ENCODE results near the gene PIKFYVE.
"Not testable (repeated sequence)": the region's sequence is repeated elsewhere in the genome, so short reads cannot be mapped to it uniquely, and the experiment has no call there.

PIKFYVE gene

GRCh38 chr2:208304157-208304556 is 38.1 kb downstream of the PIKFYVE start:
- no peak for DNase-seq

GRCh38 chr2:208304695-208305094 is 38.6 kb downstream of the PIKFYVE start:
- no peak for DNase-seq

DNA sequence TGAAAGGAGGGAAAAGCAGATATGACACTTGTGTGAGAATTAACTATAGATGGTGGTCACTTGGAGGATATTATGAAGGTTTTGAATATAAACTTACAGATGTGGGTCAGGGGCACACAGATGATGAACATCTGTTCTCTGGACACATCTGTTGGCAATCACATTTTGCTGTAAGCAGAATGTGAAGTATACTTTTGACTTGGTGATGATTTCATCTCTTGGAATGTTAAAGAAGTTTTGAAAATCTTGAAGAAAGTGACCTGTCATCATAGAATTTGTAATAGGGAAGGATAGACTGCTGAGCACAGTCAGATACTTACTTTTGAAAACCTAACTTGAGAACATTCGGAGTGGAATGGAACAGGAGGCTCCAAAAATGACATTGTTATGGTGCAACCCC is 40.2 kb downstream of the PIKFYVE start:
- DNase-seq, result no peak

- no peak for DNase-seq
These were observed 45.3 kb downstream of the PIKFYVE start for GRCh38 chr2:208311321-208311720.

- no peak for DNase-seq
These were observed 45.9 kb downstream of the PIKFYVE start for GRCh38 chr2:208311954-208312353.

DNA sequence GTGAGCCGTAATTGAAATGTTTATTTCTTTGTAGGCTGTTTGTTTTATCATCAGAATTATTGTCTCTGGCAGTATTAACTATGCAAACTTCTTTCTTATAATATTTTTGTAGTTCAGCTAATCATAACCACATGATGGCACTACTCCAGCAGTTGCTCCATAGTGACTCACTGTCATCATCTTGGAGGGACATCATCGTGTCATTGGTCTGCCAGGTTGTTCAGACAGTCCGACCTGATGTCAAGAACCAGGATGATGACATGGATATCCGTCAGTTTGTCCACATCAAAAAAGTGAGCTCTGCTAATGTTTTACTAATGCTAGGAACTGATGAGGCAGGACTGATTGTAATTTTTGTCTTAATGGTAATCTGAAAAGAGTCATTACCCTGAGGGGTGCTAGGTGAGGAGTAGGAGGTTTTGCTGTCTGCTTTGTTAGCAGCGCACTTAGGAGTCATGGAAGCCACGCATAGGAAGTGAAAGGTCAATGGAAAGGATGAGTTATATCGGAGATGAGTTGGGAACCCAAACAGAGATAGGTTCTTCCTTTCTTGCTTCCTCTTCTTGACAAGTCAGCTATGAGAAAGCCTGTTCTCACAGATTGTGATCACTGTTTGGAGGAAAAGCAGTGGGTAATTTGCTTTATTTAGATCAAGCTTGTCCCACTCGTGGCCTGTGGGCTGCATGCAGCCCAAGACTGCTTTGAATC is 49.2 kb downstream of the PIKFYVE start:
- DNase-seq, result no peak

- no peak for DNase-seq
These were observed 52.1 kb downstream of the PIKFYVE start for GRCh38 chr2:208318127-208318526.

DNA sequence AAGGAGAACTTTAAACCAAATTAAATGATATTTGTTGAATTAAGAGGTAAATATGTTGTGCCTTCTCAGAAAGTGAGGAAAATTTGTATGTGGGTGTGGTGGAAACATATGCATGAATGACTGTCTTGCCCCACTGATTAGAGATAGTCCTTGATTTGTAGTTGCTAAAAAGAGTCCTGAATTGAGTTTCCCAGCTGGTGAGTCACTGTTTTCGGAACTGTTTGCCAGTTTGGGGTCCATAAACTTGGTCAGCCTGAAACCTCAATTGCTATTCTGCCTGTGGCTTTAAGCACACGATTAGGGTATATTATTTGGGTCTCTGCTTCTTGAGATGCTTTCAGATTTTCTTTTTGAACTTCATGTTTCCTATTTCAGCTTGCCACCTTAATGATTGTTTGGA is 53.3 kb downstream of the PIKFYVE start:
- no peak for DNase-seq

DNA sequence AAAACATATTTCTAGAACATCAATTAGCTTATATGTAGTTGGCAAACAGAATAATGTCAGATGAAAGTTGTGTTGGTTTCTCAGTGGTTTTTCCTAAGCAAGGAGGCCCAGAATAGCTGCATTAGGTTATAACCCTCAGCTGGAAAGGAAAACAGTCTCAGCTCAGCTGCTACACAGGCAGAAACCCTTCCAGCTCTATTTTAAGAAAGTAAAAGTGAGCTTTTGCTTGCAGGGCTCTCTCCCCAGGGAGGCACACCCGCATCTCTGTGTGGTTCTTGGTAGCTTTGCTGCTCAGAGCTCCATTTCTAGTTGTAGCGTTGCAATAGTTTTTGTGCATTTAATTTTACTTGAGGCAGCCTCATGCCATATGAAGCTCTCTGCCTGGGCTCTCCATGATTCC is 54.6 kb downstream of the PIKFYVE start:
- no peak for DNase-seq

- DNase-seq, result no peak
These were observed 60.0 kb downstream of the PIKFYVE start for GRCh38 chr2:208326016-208326415.

GRCh38 chr2:208329485-208329884 is 63.4 kb downstream of the PIKFYVE start:
- no peak for DNase-seq

- no peak for DNase-seq
These were observed 68.2 kb downstream of the PIKFYVE start for GRCh38 chr2:208334230-208334629.

GRCh38 chr2:208346756-208347155 is 80.7 kb downstream of the PIKFYVE start:
- no peak for DNase-seq

DNA sequence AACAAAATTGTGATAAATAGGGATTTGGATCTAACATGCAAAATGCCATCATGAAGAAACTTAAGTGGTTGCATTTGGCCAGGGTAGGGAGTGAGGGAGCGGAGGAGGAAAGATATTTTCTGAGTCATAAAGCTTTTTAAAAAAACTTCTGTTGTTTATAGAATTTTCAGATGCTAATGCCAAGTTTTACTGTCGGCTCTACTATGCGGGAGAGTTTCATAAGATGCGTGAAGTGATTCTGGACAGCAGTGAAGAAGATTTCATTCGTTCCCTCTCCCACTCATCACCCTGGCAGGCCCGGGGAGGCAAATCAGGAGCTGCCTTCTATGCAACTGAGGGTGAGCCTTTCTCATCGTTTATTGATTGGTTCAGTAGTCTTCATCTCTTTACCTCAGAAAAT is 84.6 kb downstream of the PIKFYVE start:
- no peak for DNase-seq

DNA sequence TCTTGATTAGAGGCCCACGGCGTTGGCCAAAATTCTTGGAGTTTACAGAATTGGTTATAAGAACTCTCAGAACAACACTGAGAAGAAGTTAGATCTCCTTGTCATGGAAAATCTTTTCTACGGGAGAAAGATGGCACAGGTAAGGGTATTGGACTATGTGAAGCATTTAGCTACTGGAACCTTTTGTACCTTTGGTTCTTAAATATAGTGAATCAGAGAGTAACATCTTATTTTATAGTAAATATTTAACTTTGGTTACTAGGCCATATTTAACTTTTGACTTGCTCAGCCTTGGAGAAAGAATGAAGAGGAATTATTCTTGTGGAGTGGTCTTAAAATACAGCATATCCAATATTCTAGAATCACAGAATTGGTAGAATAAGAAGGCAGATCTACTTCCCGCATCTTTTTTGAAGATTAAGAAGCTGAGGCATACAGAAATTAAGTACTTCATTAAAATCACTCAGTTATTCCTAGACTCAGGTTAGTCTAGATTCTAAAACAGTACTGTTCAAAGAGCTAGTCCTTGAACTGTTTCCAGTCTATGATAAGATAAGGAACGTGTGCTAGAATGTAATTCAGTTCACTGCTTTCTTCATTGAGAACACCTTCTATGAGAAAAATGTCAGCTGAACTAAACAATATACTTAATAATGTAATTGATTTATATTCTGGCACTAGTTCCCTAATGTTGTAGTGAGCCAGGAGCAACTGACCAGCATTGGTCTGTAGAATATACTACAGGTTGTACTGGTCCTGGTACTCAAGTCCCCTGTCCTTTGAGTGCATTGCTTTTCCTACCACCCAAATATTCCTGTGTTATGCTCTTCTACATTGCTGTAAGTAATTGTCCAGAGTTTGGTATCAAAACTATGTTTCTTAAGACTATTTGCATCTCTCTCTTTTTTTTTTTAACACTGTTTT is 86.9 kb downstream of the PIKFYVE start:
- no peak for DNase-seq

- DNase-seq, result no peak
These were observed 88.9 kb downstream of the PIKFYVE start for GRCh38 chr2:208354964-208355381.

- DNase-seq, result not testable (repeated sequence)
These were observed 90.4 kb downstream of the PIKFYVE start for GRCh38 chr2:208356420-208356819.

GRCh38 chr2:208356846-208357574 is 91.0 kb downstream of the PIKFYVE start:
- no peak for DNase-seq

DNA sequence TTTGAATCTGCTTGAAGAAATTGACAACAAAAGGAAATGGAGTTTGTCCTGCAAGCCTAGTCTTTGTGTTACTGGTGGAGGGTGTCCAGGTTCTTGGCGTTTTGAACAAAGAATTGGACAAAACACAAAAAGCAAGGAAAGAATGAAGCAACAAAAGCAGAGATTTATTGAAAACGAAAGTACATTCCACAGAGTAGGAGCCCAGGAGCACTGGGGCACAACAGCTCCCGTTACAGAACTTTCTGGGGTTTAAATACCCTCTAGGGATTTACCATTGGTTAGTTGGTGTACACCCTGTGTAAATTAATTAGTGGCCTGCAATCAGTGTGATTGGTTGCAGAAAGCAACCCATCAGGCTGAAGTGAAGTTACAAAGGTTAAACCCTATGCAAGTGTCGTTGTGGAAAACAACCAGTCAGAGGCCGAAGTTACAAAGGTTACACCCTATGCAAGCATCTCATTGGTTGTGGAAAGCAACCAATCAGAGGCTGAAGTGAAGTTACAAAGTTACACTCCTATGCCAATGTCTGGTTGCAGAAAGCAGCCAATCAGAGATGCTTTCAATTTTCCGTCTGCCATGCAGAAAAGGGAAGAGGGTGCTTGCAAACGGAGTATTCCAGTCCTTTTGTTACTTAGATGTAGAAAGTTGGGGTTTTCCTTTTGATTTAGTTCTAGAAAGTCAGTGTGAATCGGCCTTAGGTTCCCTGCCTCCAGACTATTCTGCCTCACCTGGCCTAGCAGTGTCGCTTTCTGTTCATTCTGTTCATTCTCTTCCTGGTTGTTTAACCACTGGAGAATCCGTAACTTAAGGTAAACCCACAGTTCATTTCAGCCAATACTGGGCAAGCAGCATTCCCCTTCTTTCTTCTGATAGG is 92.9 kb downstream of the PIKFYVE start:
- peak; percentile 41 for DNase-seq

DNA sequence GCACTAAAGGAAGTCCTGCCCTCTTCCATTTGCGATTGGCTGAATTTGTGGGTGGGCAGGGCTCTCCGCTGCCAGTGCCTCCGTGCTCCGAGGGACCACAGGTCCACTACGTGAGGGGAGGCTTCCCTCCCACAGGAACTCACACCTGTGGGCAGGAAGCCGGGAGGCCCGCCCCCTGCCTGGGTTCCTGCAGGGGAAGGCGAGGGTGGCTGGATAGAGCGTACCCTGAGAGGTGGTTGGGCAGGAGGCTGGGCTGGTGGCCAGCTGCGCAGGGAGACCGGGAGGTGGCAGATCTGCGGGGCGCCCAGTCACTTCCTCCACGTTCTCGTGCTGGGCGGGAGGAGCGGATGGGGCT is 93.6 kb downstream of the PIKFYVE start:
- no peak for DNase-seq

- DNase-seq, result no peak
These were observed 94.4 kb downstream of the PIKFYVE start for GRCh38 chr2:208360259-208361076.

DNA sequence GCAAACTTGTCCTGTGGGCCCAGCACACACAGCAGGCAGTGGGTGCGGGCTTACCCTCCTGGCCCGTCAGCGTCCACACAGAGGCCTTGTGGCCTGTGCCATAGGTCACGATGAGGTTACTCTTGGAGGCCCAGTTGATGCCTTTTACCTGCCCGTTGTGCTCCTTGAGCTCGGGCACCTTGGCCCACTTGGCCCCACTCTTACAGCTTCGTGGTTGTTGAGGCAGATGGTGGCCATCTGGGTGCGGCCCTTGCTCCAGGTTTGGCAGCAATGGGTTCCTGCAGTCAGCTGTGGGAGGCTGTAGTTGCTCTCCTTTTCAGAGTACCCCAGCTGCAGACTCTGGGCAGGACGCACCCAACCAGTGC is 95.0 kb downstream of the PIKFYVE start:
- no peak for DNase-seq

Measured in SHP77 treated with DMSO at 0.1 percent for 48 hours (cell line).